HUDEP-2 (cell line): ENCODE measurements around the gene TTC27.
"Not testable (repeated sequence)": the region's sequence is repeated elsewhere in the genome, so short reads cannot be mapped to it uniquely, and the experiment has no call there.

ENCODE experiments used
- DNase-seq, 76 experiments: peaks; one replicate each; lab custom pipeline; 2025; ENCODE audit not compliant: unreplicated experiment in 76 of 76; lab: John Stamatoyannopoulos, UW

Gene TTC27

GRCh38 chr2:32752205-32752604 is 124.4 kb downstream of the TTC27 start:
- no peak for DNase-seq

- no peak for DNase-seq
Measured at GRCh38 chr2:32752952-32753351, 125.1 kb downstream of the TTC27 start.

- DNase-seq, result not testable (repeated sequence)
Measured at GRCh38 chr2:32754676-32755075, 126.8 kb downstream of the TTC27 start.

- no peak for DNase-seq
Measured at GRCh38 chr2:32755666-32756065, 127.8 kb downstream of the TTC27 start.

- no peak for DNase-seq
Measured at GRCh38 chr2:32756074-32756727, 128.4 kb downstream of the TTC27 start.

- no peak for DNase-seq
Measured at GRCh38 chr2:32758232-32758631, 130.4 kb downstream of the TTC27 start.

GRCh38 chr2:32760628-32761027 is 132.8 kb downstream of the TTC27 start:
- no peak for DNase-seq

GRCh38 chr2:32768387-32769174 is 140.7 kb downstream of the TTC27 start:
- peak in 41 of 76 experiments; percentile 7 to 96 (median 83) for DNase-seq

GRCh38 chr2:32770360-32770759 is 142.5 kb downstream of the TTC27 start:
- DNase-seq, result no peak

- DNase-seq, result peak in 15 of 76 experiments; percentile 4 to 32 (median 18)
Measured at GRCh38 chr2:32772638-32773447, 145.0 kb downstream of the TTC27 start.

GRCh38 chr2:32773448-32773808 is 145.6 kb downstream of the TTC27 start:
- DNase-seq, result no peak

GRCh38 chr2:32775954-32776353 is 148.1 kb downstream of the TTC27 start:
- no peak for DNase-seq

- DNase-seq, result no peak
Measured at GRCh38 chr2:32777714-32778113, 149.9 kb downstream of the TTC27 start.

GRCh38 chr2:32780961-32781360 is 153.1 kb downstream of the TTC27 start:
- DNase-seq, result no peak

- no peak for DNase-seq
Measured at GRCh38 chr2:32783469-32783868, 155.6 kb downstream of the TTC27 start.

GRCh38 chr2:32783933-32784332 is 156.1 kb downstream of the TTC27 start:
- no peak for DNase-seq

- no peak for DNase-seq
Measured at GRCh38 chr2:32787207-32787606, 159.4 kb downstream of the TTC27 start.

- DNase-seq, result peak in 1 of 76 experiments; percentile 5
Measured at GRCh38 chr2:32788114-32788513, 160.3 kb downstream of the TTC27 start.

GRCh38 chr2:32792416-32792815 is 164.6 kb downstream of the TTC27 start:
- DNase-seq, result no peak

GRCh38 chr2:32798829-32799228 is 171.0 kb downstream of the TTC27 start:
- no peak for DNase-seq

- no peak for DNase-seq
Measured at GRCh38 chr2:32801741-32802140, 173.9 kb downstream of the TTC27 start.
